K562 (cell line): ENCODE results near the gene LRIT3. TPM values are rescaled to one million over a fixed set of nuclear protein-coding genes. Genes with fewer than 3 reads are reported as not detected.

Experiments
- ATAC-seq: fragments of 200-7000 bp; cut with Tn5 transposase; 3 replicates; pipeline ENCODE4 v1.9.1; 2020; ENCODE audit warnings: moderate library complexity
- BruUV-seq: library from RNA; stranded (reverse); fragments of 400-500 nt; replicated peaks from 2 replicates; lab custom pipeline; 2021; lab: Mats Ljungman, UMichigan
- CTCF ChIA-PET: fragments of 300-600 bp; formaldehyde crosslinking; extraction: SDS; loops from one replicate; lab custom pipeline; 2021; ENCODE audit warnings: low intra/inter-chr PET ratio; lab: Yijun Ruan, JAX
- POLR2A ChIA-PET: fragments of 300-600, 350-650 bp; sonication (Branson Sonifier 250); formaldehyde crosslinking; extraction: SDS; loops from one replicate; lab custom pipeline; 2021; ENCODE audit warnings: antibody characterized with exemption, inconsistent platforms; lab: Yijun Ruan, JAX
- DNase-seq, 4 experiments: peaks; one replicate each; pipeline versions ENCODE4 v3.0.0 to v3.0.0-alpha.2; 2011 to 2018; ENCODE audit warnings: low spot score in 3 of 4, mixed read lengths in 3 of 4; ENCODE audit errors: extremely low read depth in 1 of 4
- FAIRE-seq: peaks from 2 replicates; lab custom pipeline; 2011; peaks lifted over from hg19 to GRCh38; lab: Jason Lieb, UNC
- H2AFZ ChIP-seq: 2 replicates; pipeline ENCODE4 v1.6.0; 2011; ENCODE audit warnings: low read depth, low read length, control low read depth, inconsistent platforms
- H3K27ac ChIP-seq: fragments of 200-600 bp; 3 replicates; pipeline ENCODE4 v1.8.0; 2011; ENCODE audit warnings: low read depth, mild to moderate bottlenecking, control low read depth, inconsistent platforms, low read length, moderate library complexity, mixed read lengths; ENCODE audit errors: extremely low read depth
- H3K27me3 ChIP-seq, 2 experiments: fragments of 300-600 bp in 1 of 2; 2 replicates in 1 of 2; 3 replicates in 1 of 2; pipeline versions ENCODE4 v1.6.0 to v1.8.0; 2011; ENCODE audit warnings: inconsistent platforms in 2 of 2, low read length in 2 of 2, mild to moderate bottlenecking in 1 of 2, mixed read lengths in 1 of 2, moderate library complexity in 1 of 2; ENCODE audit not compliant: control insufficient read depth in 2 of 2, insufficient read depth in 2 of 2
- H3K36me3 ChIP-seq: fragments of 300-600 bp; 3 replicates; pipeline ENCODE4 v1.8.0; 2011; ENCODE audit warnings: mild to moderate bottlenecking, low read length, inconsistent platforms; ENCODE audit not compliant: control insufficient read depth, insufficient read depth
- H3K4me1 ChIP-seq, 2 experiments: fragments of 200-600 bp in 1 of 2; replicated peaks in 1 of 2; 2 replicates in 1 of 2; 3 replicates in 1 of 2; pipeline versions ENCODE4 v1.5.1 to v1.8.0; 2011; ENCODE audit warnings: inconsistent platforms in 2 of 2, low read length in 2 of 2, mild to moderate bottlenecking in 1 of 2, mixed read lengths in 1 of 2, moderate library complexity in 1 of 2; ENCODE audit not compliant: control insufficient read depth in 2 of 2, insufficient read depth in 2 of 2
- H3K4me2 ChIP-seq: 2 replicates; pipeline ENCODE4 v1.6.1; 2011; ENCODE audit warnings: low read length, control low read depth, inconsistent platforms, mixed read lengths; ENCODE audit not compliant: insufficient read depth
- H3K4me3 ChIP-seq: fragments of 200-600 bp; sonication (generic), shearing (Covaris generic); 2 replicates; pipeline ENCODE4 v1.5.1; 2016; ENCODE audit warnings: control low read depth, inconsistent platforms
- H3K79me2 ChIP-seq: fragments of 200-600 bp; 3 replicates; pipeline ENCODE4 v1.8.0; 2011; ENCODE audit warnings: low read length, inconsistent platforms; ENCODE audit not compliant: control insufficient read depth, insufficient read depth
- H3K9ac ChIP-seq, 2 experiments: 2 replicates each; pipeline versions ENCODE4 v1.6.0 to v1.6.1; 2011; ENCODE audit warnings: low read depth in 2 of 2, low read length in 2 of 2, control low read depth in 1 of 2, inconsistent platforms in 1 of 2, mild to moderate bottlenecking in 1 of 2, mixed read lengths in 1 of 2; ENCODE audit not compliant: insufficient read depth in 1 of 2
- H3K9me1 ChIP-seq: one replicate; pipeline ENCODE4 v1.6.0; 2011; ENCODE audit warnings: inconsistent platforms, mild to moderate bottlenecking, low read length, moderate library complexity; ENCODE audit not compliant: control insufficient read depth, insufficient read depth
- H3K9me3 ChIP-seq: replicated peaks from 2 replicates; pipeline ENCODE4 v1.5.1; 2011; ENCODE audit warnings: low read depth, low read length, inconsistent platforms; ENCODE audit not compliant: control insufficient read depth, insufficient read depth
- H4K20me1 ChIP-seq: replicated peaks from 2 replicates; pipeline ENCODE4 v1.6.1; 2011; ENCODE audit warnings: low read length, inconsistent platforms, mixed read lengths; ENCODE audit not compliant: control insufficient read depth, insufficient read depth
- BCL6 ChIP-seq: fragments of 250-450 bp; sonication (Bioruptor Pico); IDR thresholded peaks from 2 replicates; pipeline ENCODE4 v1.4.0; 2020
- DEAF1 ChIP-seq: fragments of 450-650 bp; formaldehyde crosslinking; IDR thresholded peaks from 2 replicates; pipeline ENCODE4 v1.4.0; 2020; ENCODE audit warnings: mild to moderate bottlenecking, moderate library complexity
- GATA2 ChIP-seq: sonication (generic); formaldehyde crosslinking; IDR thresholded peaks from 2 replicates; pipeline ENCODE4 v1.4.0; 2020; ENCODE audit warnings: mild to moderate bottlenecking, missing genetic modification reagents
- JUNB ChIP-seq: fragments of 450-650 bp; formaldehyde crosslinking; conservative IDR thresholded peaks from 2 replicates; pipeline ENCODE4 v1.4.0; 2020; ENCODE audit warnings: mild to moderate bottlenecking
- NRF1 ChIP-seq, 2 experiments: fragments of 450-650 bp; IDR thresholded peaks in 1 of 2; conservative IDR thresholded peaks in 1 of 2; 2 replicates each; pipeline ENCODE4 v1.6.1; 2014; ENCODE audit warnings: mild to moderate bottlenecking in 2 of 2
- PRDM10 ChIP-seq: fragments of 450-650 bp; IDR thresholded peaks from 2 replicates; pipeline ENCODE4 v1.6.1; 2018; ENCODE audit not compliant: partially characterized antibody
- THRB ChIP-seq: fragments of 450-650 bp; formaldehyde crosslinking; conservative IDR thresholded peaks from 2 replicates; pipeline ENCODE4 v1.4.0; 2022; ENCODE audit warnings: mild to moderate bottlenecking, missing genetic modification characterization
- TRIM24 ChIP-seq, 2 experiments: fragments of 450-650 bp; IDR thresholded peaks; 2 replicates each; pipeline ENCODE4 v1.6.1; 2016
- ZNF24 ChIP-seq: fragments of 450-650 bp; IDR thresholded peaks from 2 replicates; pipeline ENCODE4 v1.6.1; 2016
- WGBS: fragments of 100-300 bp; shearing (Covaris generic); methylation state at CpG from one replicate; pipeline ENCODE4 v1.1.6; 2016; ENCODE audit warnings: low coverage, mixed read lengths; ENCODE audit not compliant: insufficient coverage; ENCODE audit errors: missing lambda C conversion rate; 5-methylcytosine and 5-hydroxymethylcytosine counted together
- in situ Hi-C: fragments of 300-500 bp; cut with MboI; formaldehyde crosslinking; loops from 4 replicates; pipeline ENCODE4 v1.15.0; 2018; ENCODE audit warnings: inconsistent platforms, mixed read lengths
- intact Hi-C: fragments of 100-400 bp; cut with micrococcal nuclease; formaldehyde crosslinking; loops from 2 replicates; pipeline ENCODE4 v1.14.2; 2022
- polyA plus RNA-seq, 8 experiments: library from polyadenylated mRNA; depleted of rRNA in 4 of 8; stranded (reverse) in 5 of 8; unstranded in 3 of 8; fragments of >200 nt; fragmentation: Nextera tagmentation in 2 of 8; fragmentation: Illumina TruSeq in 1 of 8; extraction: Ambion mirVana in 2 of 8; extraction: Trizol in 1 of 8; gene quantifications; 2 replicates each; pipeline versions ENCODE4 v1.2.1 to v1.2.3, GENCODE V29; 2011 to 2014; ENCODE audit warnings: inconsistent platforms in 1 of 8, missing spikeins in 1 of 8
- total RNA-seq, 7 experiments: library from RNA; depleted of rRNA in 6 of 7; stranded (reverse); fragments of >200 nt in 6 of 7; fragmentation: Illumina TruSeq in 2 of 7; extraction: Trizol in 2 of 7; gene quantifications; 2 replicates each; pipeline versions ENCODE4 v1.2.1 to v1.2.3, GENCODE V29; 2011 to 2021; ENCODE audit warnings: low replicate concordance in 1 of 7
- TF ChIP-seq, protein P1 (sequence below), 2 experiments: IDR thresholded peaks in 1 of 2; conservative IDR thresholded peaks in 1 of 2; 2 replicates each; pipeline ENCODE4 v1.6.1; 2016; ENCODE audit warnings: low read depth in 2 of 2, mild to moderate bottlenecking in 1 of 2, missing compliant biosample characterization in 1 of 2, missing genetic modification characterization in 1 of 2, moderate library complexity in 1 of 2

LRIT3 gene
- total and polyA plus RNA-seq, 9 of the 15 experiments (the other 6 are each of a cell fraction or from before 2014, with no cell fraction given) = 0.04 to 0.10 (median 0.04) TPM; not detected in 4

DNA sequence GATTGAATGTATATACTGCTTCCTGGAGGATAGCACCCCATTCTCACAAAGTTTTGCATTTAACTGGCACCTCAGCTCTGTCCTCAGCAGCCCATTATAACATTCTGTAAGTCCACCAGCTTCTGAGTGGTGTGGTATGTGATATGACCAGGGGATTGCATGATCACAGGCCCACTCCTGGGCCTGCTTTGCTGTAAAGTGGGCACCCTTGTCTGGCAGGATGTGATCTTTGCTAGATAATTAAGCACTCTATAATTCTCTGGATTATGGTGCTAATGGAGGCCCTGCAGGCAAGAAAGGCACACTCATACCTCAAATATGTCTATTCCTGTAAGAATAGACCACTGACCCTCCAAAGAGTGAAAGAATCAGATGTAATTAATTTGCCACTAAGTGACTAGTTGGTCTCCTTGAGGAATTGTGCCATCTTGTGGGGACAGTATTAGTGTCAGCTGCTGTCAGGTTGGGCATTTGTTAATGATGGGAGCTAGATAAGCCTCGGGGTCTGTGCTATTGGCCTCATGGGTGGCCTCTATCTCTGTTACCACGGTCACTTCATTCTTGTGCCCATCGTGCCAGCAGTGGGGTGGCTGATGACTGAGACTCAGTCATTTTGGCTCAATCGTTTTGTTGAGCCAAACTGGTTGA, 43.9 kb upstream of the LRIT3 start (continued):
- TF ChIP-seq THRB (CRISPR knock-in tag) = no peak
- no peak for TF ChIP-seq ZNF24
- peak; percentile 45; the same call in 1 of the 2 replicates for TF ChIP-seq DEAF1 (CRISPR knock-in tag)
- no peak for TF ChIP-seq NRF1 (conservative IDR thresholded peaks at IDR 0.05 in 1 of 2, IDR thresholded peaks at IDR 0.05 in 1 of 2)
- TF ChIP-seq TRIM24 (IDR thresholded peaks at IDR 0.05) = no peak
- TF ChIP-seq GATA2 (CRISPR knock-in tag) = peak; percentile 81
- no peak for TF ChIP-seq JUNB
- no peak for TF ChIP-seq BCL6

GRCh38 chr4:109809655-109810054, 38.3 kb upstream of the LRIT3 start:
- in situ Hi-C loops = loop anchor here (5.0 kb wide), 2 partner anchors 97 to 382 kb away; no protein-coding TSS in a partner anchor
- TF ChIP-seq, protein P1, sequence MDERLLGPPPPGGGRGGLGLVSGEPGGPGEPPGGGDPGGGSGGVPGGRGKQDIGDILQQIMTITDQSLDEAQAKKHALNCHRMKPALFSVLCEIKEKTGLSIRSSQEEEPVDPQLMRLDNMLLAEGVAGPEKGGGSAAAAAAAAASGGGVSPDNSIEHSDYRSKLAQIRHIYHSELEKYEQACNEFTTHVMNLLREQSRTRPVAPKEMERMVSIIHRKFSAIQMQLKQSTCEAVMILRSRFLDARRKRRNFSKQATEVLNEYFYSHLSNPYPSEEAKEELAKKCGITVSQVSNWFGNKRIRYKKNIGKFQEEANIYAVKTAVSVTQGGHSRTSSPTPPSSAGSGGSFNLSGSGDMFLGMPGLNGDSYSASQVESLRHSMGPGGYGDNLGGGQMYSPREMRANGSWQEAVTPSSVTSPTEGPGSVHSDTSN (CRISPR knock-in tag; IDR thresholded peaks at IDR 0.05; ENCODE audit: low read depth) = no peak
- TF ChIP-seq, protein P1 (tag; conservative IDR thresholded peaks at IDR 0.05; ENCODE audit: low read depth) = no peak
- peak; percentile 24 for TF ChIP-seq PRDM10

More at GRCh38 chr4:109809655-109810054, 38.3 kb upstream of the LRIT3 start:
- WGBS = 68% methylated on average over 2 of the region's 2 CpGs
- peaks cover 8 to 15% of the 10 kb centered on the region in 2 experiments for H3K4me1 ChIP-seq
- H3K79me2 ChIP-seq = no peaks in the 10 kb centered on the region
- H3K27me3 ChIP-seq = no peaks in the 10 kb centered on the region
- ChIA-PET CTCF (no interaction called here), POLR2A (interaction anchor here (0.7 kb wide), 1 partner anchor 14 kb away, joined by 3 read pairs; no protein-coding TSS in a partner anchor)
- ATAC-seq = 0 out of 3 replicates have a peak, but pooled peaks have one; percentile 11
- no TSS peak for BruUV-seq
- no peaks in the 10 kb centered on the region for H4K20me1 ChIP-seq
- H3K9me1 ChIP-seq = no peaks in the 10 kb centered on the region
- intact Hi-C loops = loop anchor here (10.0 kb wide), 2 partner anchors 245 to 385 kb away; partner anchors contain the start of genes ELOVL6 and MCUB
- no peak overlapping the region for H3K9ac ChIP-seq
- H2AFZ ChIP-seq = no peak overlapping the region
- H3K36me3 ChIP-seq = no peaks in the 10 kb centered on the region
- no peak overlapping the region for H3K27ac ChIP-seq
- no peak for FAIRE-seq
- H3K4me3 ChIP-seq = no peak overlapping the region
- no peaks in the 10 kb centered on the region for H3K9me3 ChIP-seq
- DNase-seq = no peak
- no peak overlapping the region for H3K4me2 ChIP-seq
